Measurements from ENCODE around the gene NAA15. TPM values are rescaled to one million over a fixed set of nuclear protein-coding genes. Genes with fewer than 3 reads are reported as not detected.
"Not testable (repeated sequence)": the region's sequence is repeated elsewhere in the genome, so short reads cannot be mapped to it uniquely, and the experiment has no call there.

NAA15 gene
- total RNA-seq, result 10 to 100 TPM; 28.2 to 47.4 (median 33.2) TPM
- long read RNA-seq, donor 1, full-length matches to known transcripts, result 7 of 16 reads
- long read RNA-seq, donor 1, partial matches to known transcripts, result 7 of 16 reads
- long read RNA-seq, donor 1, other reads (novel, unspliced or antisense), result 2 of 16 reads
- long read RNA-seq, donor 2, partial matches to known transcripts, result 14 of 14 reads
- long read RNA-seq, donor 2, other reads (novel, unspliced or antisense), result 0 of 14 reads

DNA sequence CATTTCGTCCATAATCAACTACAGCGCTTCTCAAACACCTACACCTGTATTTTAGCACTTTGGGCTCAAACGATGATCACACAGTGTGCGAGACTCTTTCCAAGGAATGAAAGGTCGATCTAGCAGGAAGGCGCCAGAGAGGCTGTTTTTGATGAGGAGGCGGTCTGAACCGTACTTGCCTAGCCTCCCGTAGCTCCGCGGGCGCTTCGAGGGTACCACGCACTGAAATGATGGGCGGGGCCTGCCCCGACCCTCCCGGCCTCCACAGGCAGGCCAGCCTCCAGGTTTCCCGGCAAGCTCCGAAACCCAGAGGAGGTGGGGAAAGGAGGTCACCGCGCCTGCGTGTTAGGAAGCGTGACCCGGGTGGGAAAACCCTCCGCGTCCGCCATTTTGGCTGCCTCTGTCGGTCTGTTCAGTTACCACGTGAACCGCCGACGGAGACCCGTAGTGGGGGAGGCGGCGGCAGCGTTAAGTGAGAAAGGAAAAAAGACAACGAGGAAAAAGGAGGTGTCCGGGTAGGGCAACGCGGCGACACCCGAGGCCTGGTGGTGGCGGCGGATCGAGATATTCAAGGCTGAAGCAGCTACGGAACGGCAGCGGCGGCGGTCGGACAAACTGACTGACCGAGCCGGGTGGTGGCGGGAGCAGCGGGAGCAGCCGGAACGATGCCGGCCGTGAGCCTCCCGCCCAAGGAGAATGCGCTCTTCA lies at the start of gene NAA15:
Gene NAA15, plus strand, starts transcription at position 393 of the 708 bp plus-strand sequence. Its CDS starts 273 bp downstream, at position 666.
- intact Hi-C loops (cut with DNase I, micrococcal nuclease), result no loop called here
- H3K4me3 ChIP-seq, result peak within 1 kb of the TSS; percentile 94
- TF ChIP-seq, protein P1, sequence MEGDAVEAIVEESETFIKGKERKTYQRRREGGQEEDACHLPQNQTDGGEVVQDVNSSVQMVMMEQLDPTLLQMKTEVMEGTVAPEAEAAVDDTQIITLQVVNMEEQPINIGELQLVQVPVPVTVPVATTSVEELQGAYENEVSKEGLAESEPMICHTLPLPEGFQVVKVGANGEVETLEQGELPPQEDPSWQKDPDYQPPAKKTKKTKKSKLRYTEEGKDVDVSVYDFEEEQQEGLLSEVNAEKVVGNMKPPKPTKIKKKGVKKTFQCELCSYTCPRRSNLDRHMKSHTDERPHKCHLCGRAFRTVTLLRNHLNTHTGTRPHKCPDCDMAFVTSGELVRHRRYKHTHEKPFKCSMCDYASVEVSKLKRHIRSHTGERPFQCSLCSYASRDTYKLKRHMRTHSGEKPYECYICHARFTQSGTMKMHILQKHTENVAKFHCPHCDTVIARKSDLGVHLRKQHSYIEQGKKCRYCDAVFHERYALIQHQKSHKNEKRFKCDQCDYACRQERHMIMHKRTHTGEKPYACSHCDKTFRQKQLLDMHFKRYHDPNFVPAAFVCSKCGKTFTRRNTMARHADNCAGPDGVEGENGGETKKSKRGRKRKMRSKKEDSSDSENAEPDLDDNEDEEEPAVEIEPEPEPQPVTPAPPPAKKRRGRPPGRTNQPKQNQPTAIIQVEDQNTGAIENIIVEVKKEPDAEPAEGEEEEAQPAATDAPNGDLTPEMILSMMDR (IDR thresholded peaks at IDR 0.05), result no peak
- no peaks in the 10 kb centered on the region for H3K9me3 ChIP-seq
- peak; percentile 95 for ATAC-seq
- peaks cover 5% of the 10 kb centered on the region for H3K36me3 ChIP-seq (ENCODE audit: low read depth)
- peak; percentile 97 to 98 (median 98) for DNase-seq
- peaks cover 21% of the 10 kb centered on the region for H3K4me1 ChIP-seq (ENCODE audit: low read depth)

DNA sequence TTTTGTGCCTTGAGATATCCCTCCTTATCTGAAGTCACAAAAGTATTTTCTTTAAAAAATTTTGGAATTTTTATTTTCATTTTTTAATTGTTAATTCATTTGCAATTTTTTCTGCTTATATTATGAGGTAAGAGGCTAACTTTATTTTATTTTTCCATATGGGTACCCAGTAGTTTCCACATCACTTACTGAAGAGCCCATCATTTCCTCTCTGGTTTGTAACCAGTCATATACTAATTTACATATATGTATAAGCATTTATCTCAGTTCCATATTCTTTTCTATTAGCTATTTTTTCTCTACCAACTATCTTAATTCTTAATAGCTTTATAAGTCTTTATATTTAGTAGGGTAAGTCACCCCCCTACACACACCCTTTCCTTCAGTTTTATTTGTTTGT lies 48.3 kb upstream of the NAA15 start:
- intact Hi-C loops (cut with DNase I, micrococcal nuclease), result no loop called here
- DNase-seq (no peak), ATAC-seq (no peak)
- Histone ChIP-seq H3K9me3 (no peaks in the 10 kb centered on the region), H3K4me3 (no peak overlapping the region), H3K4me1 (ENCODE audit: low read depth) (no peaks in the 10 kb centered on the region), H3K36me3 (ENCODE audit: low read depth) (no peaks in the 10 kb centered on the region)
- TF ChIP-seq, protein P1 (IDR thresholded peaks at IDR 0.05), result no peak

DNA sequence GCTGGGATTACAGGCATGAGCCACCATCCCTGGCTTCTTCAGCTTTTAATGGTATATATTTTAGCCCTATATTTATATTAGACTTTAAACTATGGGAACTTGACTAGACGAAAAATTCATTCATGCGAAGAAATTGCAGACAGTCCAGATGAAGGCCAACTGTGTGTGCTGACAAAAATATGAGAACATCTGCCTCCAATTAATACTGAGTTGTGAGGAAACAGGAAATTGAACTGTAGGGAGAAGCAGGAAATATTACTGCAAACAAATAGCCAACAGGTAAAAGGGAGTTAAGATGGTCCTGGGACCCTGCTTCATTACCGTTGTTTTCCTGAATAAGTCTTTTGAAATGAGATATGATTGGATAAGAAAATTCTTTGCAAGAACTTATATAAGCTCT lies 47.6 kb upstream of the NAA15 start:
- intact Hi-C loops (cut with DNase I, micrococcal nuclease), result no loop called here
- ATAC-seq (no peak), DNase-seq (no peak)
- Histone ChIP-seq H3K9me3 (no peaks in the 10 kb centered on the region), H3K4me1 (ENCODE audit: low read depth) (no peaks in the 10 kb centered on the region), H3K36me3 (ENCODE audit: low read depth) (no peaks in the 10 kb centered on the region), H3K4me3 (no peak overlapping the region)
- TF ChIP-seq, protein P1 (IDR thresholded peaks at IDR 0.05), result no peak

DNA sequence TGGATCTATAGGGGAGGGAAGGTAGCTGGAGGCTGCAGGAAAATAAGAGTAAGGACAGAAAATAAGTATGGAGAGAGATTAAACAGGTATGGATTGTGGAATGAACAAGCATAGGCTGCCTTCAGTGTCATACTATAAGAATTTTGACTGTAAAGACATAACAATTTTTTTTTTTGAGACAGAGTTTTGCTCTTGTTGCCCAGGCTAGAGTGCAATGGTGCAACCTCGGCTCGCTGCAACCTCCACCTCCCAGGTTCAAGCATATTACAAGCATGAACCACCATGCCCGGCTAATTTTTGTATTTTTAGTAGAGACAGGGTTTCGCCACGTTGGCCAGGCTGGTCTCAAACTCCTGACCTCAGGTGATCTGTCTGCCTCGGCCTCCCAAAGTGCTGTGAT lies 45.7 kb upstream of the NAA15 start:
- ATAC-seq; intact Hi-C loops (cut with DNase I, micrococcal nuclease): not testable (repeated sequence)

DNA sequence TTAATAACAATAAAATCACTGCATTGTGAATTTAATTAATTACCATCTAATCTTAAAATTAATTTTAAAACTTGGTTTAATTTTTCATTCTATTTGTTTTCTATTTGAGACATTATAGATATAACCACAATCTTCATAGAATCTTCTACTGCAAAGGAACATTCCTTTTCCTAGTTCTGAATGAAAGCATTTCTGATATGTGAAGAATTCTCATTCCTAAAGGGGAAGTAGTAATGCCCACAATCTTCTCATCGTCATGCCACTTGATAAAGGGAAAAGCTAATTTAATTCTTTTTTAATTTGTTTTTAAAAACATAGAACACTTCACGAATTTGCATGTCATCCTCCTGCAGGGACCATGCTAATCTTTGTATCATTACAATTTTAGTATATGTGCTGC lies 45.0 kb upstream of the NAA15 start:
- intact Hi-C loops (cut with DNase I, micrococcal nuclease), result no loop called here
- ATAC-seq (no peak), DNase-seq (no peak)
- TF ChIP-seq, protein P1 (IDR thresholded peaks at IDR 0.05), result no peak
- no peak overlapping the region for H3K4me3 ChIP-seq
- no peaks in the 10 kb centered on the region for H3K36me3 ChIP-seq (ENCODE audit: low read depth)
- no peaks in the 10 kb centered on the region for H3K4me1 ChIP-seq (ENCODE audit: low read depth)
- H3K9me3 ChIP-seq, result no peaks in the 10 kb centered on the region

More for the DNA sequence above, 45.7 kb upstream of the NAA15 start:
- not testable (repeated sequence) for H3K36me3 ChIP-seq (ENCODE audit: low read depth); H3K4me3 ChIP-seq; DNase-seq; H3K4me1 ChIP-seq (ENCODE audit: low read depth); H3K9me3 ChIP-seq

DNA sequence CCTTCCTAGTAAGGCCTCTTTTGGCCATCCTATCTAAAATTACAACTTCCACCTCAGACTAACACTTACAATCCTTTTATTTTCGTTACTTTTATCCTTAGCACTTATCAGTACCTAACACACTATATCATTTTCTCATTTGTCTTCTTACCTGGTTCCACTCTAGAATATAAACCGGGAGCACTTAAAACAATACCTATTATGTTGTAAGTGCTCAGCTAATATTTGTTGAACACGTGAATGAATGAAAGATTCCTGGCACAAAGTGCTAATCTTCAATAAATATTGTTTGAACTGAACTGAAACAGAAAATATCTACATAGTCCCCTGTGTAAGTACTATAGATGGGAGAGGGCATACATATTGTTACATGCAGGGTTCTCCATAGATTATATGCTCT lies 35.7 kb upstream of the NAA15 start:
- Histone ChIP-seq H3K9me3 (no peaks in the 10 kb centered on the region), H3K36me3 (ENCODE audit: low read depth) (no peaks in the 10 kb centered on the region), H3K4me3 (no peak overlapping the region), H3K4me1 (ENCODE audit: low read depth) (no peaks in the 10 kb centered on the region)
- TF ChIP-seq, protein P1 (IDR thresholded peaks at IDR 0.05), result no peak
- ATAC-seq (no peak), DNase-seq (no peak)
- intact Hi-C loops (cut with DNase I, micrococcal nuclease), result no loop called here

Measured in mucosa of descending colon (tissue), 3 donors.